GM13977 (cell line): ENCODE data around the gene MALAT1.
"Not testable (repeated sequence)": the region's sequence is repeated elsewhere in the genome, so short reads cannot be mapped to it uniquely, and the experiment has no call there.

Experiments used
- DNase-seq: peaks from one replicate; pipeline ENCODE4 v3.0.0; 2012; ENCODE audit warnings: low spot score
- in situ Hi-C: fragments of 300-500 bp; cut with MboI; formaldehyde crosslinking; loops from one replicate; pipeline ENCODE4 v1.12.0; 2022; ENCODE audit warnings: low sequenced_read_pairs, low pct_unique_long_range_greater_than_20kb, mixed read lengths, inconsistent platforms; ENCODE audit not compliant: unreplicated experiment
- TF ChIP-seq, protein P1 (sequence below): IDR thresholded peaks from 2 replicates; pipeline ENCODE4 v1.5.1; 2012; ENCODE audit warnings: mild to moderate bottlenecking, control low read depth; ENCODE audit not compliant: insufficient read depth; ENCODE audit errors: extremely low read depth, missing control alignments

The MALAT1 gene

DNA sequence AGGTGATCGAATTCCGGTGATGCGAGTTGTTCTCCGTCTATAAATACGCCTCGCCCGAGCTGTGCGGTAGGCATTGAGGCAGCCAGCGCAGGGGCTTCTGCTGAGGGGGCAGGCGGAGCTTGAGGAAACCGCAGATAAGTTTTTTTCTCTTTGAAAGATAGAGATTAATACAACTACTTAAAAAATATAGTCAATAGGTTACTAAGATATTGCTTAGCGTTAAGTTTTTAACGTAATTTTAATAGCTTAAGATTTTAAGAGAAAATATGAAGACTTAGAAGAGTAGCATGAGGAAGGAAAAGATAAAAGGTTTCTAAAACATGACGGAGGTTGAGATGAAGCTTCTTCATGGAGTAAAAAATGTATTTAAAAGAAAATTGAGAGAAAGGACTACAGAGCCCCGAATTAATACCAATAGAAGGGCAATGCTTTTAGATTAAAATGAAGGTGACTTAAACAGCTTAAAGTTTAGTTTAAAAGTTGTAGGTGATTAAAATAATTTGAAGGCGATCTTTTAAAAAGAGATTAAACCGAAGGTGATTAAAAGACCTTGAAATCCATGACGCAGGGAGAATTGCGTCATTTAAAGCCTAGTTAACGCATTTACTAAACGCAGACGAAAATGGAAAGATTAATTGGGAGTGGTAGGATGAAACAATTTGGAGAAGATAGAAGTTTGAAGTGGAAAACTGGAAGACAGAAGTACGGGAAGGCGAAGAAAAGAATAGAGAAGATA lies at the start of gene MALAT1:
TSS of gene MALAT1 (plus strand) at position 69 of the 736 bp plus-strand sequence.
- TF ChIP-seq, protein P1, sequence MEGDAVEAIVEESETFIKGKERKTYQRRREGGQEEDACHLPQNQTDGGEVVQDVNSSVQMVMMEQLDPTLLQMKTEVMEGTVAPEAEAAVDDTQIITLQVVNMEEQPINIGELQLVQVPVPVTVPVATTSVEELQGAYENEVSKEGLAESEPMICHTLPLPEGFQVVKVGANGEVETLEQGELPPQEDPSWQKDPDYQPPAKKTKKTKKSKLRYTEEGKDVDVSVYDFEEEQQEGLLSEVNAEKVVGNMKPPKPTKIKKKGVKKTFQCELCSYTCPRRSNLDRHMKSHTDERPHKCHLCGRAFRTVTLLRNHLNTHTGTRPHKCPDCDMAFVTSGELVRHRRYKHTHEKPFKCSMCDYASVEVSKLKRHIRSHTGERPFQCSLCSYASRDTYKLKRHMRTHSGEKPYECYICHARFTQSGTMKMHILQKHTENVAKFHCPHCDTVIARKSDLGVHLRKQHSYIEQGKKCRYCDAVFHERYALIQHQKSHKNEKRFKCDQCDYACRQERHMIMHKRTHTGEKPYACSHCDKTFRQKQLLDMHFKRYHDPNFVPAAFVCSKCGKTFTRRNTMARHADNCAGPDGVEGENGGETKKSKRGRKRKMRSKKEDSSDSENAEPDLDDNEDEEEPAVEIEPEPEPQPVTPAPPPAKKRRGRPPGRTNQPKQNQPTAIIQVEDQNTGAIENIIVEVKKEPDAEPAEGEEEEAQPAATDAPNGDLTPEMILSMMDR = no peak
- peak; percentile 67 for DNase-seq
- in situ Hi-C loops = no loop called here

DNA sequence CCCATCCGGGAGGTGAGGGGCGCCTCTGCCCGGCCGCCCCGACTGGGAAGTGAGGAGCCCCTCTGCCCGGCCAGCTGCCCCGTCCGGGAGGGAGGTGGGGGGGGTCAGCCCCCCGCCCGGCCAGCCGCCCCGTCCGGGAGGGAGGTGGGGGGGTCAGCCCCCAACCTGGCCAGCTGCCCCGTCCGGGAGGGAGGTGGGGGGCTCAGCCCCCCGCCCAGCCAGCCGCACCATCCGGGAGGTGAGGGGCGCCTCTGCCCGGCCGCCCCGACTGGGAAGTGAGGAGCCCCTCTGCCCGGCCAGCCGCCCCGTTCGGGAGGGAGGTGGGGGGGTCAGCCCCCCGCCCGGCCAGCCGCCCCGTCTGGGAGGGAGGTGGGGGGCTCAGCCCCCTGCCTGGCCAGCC lies 47.5 kb upstream of the MALAT1 start:
- in situ Hi-C loops = not testable (repeated sequence)

GRCh38 chr11:65452259-65452658 lies 46.6 kb upstream of the MALAT1 start:
- in situ Hi-C loops = not testable (repeated sequence)

More for the DNA sequence above, 47.5 kb upstream of the MALAT1 start:
- DNase-seq = not testable (repeated sequence)

GRCh38 chr11:65452806-65453490 lies 45.9 kb upstream of the MALAT1 start:
- in situ Hi-C loops = no loop called here
- no peak for DNase-seq
- TF ChIP-seq, protein P1 = no peak

More at GRCh38 chr11:65452259-65452658, 46.6 kb upstream of the MALAT1 start:
- DNase-seq = not testable (repeated sequence)

DNA sequence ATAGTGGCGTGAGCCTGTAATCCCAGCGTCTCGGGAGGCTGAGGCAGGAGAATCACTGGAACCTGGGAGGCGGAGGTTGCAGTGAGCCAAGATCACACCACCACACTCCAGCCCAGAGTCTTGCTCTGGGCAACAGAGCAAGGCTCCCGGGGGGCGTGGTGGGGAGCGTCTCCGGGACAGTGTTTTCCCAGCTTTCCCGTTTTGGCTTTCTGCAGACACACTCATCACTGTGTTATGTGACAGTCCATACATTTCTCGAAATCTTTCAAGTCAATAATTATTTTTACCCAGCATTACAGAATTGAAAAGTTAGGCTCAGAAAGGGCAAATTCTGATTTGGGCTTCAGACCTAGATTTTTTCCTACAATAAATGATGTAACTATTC lies 44.5 kb upstream of the MALAT1 start:
- TF ChIP-seq, protein P1 = no peak
- no peak for DNase-seq
- in situ Hi-C loops = no loop called here

- in situ Hi-C loops = no loop called here
- peak; percentile 98 for DNase-seq
- TF ChIP-seq, protein P1 = peak; percentile 32
Measured at GRCh38 chr11:65454696-65455456, 44.0 kb upstream of the MALAT1 start.

DNA sequence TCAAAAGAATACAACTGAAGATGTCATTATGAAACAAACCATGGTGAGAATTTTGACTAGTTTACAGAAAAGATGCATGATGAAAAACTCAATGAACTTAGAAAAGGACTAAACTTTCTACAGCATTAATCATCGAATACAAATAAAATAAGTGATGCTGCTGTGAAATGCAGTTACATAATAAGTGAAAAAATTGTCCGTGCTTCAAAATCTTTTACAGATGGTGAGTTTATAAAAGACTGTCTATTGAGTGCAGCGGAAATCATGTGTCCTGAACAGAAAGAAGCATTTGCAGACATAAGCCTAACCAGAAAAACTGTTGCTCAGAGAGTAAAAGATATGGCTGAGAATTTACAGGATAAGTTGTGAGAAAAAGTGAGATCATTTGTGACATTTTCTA lies 42.4 kb upstream of the MALAT1 start:
- peak; percentile 16 for DNase-seq
- in situ Hi-C loops = no loop called here
- TF ChIP-seq, protein P1 = no peak
